Stimulated activated CD4-positive, alpha-beta T cell treated with anti-CD3 and anti-CD28 coated beads, Interleukin-1b, Interleukin-23, amount 100 ng/mL, for 24 hours (primary cell): Measurements from ENCODE around the gene GALK1.
"Not testable (repeated sequence)": the region's sequence is repeated elsewhere in the genome, so short reads cannot be mapped to it uniquely, and the experiment has no call there.

Experiments
- DNase-seq, 4 experiments: peaks; one replicate each; pipeline ENCODE4 v3.0.0-alpha.2; 2020; ENCODE audit warnings: low read depth in 4 of 4, low spot score in 1 of 4

The GALK1 gene

DNA sequence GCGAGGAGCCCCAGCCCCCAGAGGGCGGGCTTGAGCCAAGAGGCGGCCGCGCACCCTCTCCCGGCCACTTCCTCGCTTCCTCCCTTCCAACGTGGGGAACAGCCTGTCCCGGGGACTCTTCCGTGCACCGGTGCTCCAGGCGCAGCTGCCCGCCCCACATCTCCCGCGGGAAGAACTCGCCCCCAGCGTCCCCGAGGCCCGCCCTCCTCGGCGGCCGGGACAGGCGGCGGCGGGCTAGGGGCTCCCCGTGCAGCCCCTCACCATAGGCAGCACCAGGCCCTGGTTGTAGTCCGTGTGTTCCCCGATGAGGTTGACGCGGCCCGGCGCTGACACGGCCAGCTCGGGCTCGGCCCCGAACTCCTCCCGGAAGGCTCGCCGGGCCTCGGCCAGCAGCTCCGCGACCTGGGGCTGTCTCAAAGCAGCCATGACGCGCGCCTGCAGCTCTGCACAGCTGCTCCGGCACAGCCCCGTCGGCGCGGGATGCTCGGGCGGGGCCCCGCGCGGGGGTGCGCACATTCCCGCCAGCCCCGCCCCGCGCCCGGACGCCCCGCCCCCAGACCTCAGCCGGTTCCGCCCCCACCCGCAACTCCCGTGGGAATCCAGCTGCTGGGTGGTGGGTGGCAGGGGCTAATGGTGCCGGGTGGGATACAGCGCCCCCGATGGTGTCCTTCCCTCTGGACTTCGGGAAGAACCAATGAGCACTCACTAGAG lies at the start of gene GALK1:
GALK1 (minus strand) TSS at position 482 of the 711 bp plus-strand sequence; CDS start at position 426, 56 bp downstream.
- DNase-seq: peak in 3 of 4 experiments; percentile 57 to 71 (median 64)

DNA sequence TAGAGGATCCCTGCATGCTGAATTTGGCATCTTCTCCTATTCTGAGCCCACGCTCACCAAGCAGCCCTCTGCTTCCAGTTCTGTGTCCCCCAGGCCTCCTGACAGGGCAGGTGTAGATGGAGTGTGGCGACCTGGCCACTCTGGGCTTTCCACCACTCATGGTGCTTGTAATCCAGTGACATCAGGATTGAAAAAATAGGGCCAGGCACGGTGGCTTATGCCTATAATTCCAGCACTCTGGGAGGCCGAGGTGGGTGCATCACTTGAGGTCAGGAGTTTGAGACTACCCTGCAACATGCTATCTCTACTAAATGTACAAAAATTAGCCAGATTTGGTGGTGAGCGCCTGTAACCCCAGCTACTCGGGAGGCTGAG lies 49.0 kb upstream of the GALK1 start:
- DNase-seq: no peak

DNA sequence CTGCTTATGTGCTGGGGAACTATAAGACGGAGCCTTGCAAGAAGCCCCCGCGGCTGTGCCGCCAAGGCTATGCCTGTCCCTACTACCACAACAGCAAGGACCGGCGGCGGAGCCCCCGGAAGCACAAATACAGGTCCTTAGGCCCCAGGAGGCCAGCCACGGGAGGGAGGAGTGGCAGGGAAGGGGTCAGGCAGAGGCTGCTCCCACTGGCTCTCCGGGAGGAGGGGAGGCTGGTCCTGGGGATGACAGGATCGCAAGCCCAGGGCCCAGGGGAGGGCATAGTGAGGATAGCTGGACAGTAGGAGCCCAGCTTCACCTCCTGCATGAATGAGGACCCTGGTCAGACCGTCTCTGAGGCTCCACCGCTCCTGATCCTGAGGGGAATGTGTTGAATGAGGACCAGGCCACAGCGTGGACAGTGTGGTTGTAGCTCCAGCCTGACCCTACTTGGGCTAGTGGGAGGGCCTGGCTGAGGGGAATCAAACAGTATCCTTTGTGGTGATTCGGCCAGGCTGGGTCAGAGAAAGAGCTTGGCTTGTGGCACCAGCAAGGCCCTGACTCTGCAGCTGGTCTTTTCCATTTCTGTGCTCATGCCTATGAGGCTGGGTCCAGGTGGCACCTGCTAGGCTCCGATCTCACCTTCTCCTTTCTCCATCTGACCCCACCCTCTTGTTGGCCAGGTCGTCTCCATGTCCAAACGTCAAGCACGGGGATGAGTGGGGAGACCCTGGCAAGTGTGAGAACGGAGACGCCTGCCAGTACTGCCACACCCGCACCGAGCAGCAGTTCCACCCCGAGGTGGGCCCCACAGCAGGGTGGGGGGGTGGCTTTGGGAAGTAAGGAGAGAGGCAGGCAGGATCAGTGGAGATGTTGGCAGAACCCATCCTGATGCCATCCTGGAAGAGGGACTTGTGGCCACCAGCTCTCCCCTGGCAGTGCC lies 48.4 kb upstream of the GALK1 start:
- no peak for DNase-seq

DNA sequence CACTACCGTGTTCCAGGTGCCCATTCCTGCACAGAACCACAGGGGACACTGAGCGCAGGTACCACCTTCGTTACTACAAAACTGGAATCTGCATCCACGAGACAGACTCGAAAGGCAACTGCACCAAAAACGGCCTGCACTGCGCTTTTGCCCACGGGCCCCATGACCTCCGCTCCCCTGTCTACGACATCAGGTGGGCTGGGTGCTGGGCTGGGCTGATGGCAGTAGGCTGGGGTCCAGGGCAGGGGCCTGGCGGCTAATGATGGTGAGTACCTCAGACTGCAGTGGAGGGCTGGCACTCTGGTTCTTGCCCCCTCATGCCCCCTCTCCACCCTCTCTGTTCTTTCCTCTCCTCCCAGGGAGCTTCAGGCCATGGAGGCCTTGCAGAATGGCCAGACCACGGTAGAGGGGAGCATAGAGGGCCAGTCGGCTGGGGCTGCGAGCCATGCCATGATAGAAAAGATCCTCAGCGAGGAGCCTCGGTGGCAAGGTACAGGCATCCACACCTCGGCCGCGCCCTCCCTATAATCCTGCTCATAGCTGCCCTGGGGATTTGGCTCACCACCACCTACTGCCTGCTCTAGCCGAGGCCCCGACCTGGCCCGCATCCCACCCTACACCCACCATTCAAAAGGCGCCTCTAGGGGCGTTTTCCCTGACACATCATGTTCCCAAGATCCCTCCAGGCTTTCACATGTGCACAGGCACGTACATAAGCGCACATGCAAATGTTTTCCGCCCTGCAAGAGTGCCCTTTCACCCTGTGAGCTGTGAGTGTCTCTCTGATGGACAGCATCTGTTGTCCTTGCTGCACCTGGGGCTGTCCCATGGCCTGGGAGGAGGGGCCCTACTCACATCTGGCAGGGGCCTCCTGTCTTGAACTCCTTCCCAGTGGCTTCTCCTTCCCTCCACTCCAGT lies 47.4 kb upstream of the GALK1 start:
- DNase-seq: no peak

DNA sequence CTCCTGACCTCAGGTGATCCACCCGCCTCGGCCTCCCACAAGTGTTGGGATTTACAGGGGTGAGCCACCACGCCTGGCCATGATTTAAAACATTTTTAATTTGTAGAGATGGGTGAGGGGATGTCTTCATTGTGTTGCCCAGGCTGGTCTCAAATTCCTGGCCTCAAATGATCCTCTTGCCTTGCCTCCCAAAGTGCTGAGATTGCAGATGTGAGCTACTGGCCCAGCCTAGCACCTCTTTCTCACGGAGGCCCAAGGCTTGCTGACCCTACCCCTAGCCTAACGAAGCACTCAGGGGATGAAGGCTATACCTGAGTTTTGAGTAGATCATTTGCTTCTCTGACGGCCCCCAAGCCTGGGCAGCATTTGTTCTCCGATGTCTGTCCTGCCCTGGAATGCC lies 46.2 kb upstream of the GALK1 start:
- DNase-seq: no peak

DNA sequence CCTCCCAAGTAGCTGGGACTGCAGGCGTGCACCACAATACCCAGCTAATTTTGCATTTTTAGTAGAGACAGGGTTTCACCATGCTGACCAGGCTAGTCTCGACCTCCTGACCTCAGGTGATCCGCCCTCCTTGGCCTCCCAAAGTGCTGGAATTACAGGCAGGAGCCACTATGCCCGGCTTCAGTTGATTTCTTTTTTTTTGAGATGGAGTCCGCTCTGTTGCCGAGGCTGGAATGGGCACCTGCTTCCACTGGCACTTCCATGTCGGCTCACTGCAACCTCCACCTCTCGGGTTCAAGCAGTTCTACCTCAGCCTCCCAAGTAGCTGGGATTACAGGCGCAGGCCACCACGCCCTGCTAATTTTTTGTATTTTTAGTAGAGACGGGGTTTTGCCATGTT lies 45.8 kb upstream of the GALK1 start:
- DNase-seq: not testable (repeated sequence)

DNA sequence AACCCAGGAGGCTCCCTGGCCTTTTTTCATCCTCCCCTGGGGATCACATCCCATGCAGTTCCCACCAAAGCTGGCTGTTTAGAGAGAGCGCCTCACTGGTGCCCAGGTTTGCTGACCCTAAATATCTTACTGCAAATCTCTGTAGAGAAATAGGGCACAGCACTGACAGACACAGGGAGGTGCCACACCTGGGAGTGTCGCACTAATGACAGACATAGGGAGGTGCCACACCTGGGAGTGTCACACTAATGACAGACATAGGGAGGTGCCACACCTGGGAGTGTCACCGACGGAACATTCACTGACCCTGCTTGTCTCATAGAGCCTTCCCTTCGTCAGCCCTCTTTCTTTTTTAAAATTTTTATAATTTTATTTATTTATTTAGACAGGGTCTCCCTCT lies 45.2 kb upstream of the GALK1 start:
- no peak for DNase-seq

DNA sequence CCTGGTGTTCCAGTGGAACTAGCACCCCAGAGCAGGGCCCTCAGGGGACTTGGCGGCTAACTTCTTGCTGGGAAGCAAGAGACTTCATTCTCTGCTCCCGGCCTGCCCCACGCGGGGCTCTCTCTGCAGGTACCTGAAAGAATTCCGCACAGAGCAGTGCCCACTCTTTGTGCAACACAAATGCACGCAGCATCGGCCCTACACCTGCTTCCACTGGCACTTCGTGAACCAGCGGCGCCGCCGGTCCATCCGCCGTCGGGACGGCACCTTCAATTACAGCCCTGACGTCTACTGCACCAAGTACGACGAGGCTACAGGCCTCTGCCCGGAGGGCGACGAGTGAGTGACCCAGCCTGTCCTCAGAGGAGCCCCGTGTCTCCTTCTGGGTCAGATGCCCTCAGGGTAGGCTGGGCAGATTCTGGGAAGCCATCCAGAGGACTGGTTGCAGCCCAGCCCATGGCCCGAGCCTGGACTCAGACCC lies 44.7 kb upstream of the GALK1 start:
- DNase-seq: no peak

DNA sequence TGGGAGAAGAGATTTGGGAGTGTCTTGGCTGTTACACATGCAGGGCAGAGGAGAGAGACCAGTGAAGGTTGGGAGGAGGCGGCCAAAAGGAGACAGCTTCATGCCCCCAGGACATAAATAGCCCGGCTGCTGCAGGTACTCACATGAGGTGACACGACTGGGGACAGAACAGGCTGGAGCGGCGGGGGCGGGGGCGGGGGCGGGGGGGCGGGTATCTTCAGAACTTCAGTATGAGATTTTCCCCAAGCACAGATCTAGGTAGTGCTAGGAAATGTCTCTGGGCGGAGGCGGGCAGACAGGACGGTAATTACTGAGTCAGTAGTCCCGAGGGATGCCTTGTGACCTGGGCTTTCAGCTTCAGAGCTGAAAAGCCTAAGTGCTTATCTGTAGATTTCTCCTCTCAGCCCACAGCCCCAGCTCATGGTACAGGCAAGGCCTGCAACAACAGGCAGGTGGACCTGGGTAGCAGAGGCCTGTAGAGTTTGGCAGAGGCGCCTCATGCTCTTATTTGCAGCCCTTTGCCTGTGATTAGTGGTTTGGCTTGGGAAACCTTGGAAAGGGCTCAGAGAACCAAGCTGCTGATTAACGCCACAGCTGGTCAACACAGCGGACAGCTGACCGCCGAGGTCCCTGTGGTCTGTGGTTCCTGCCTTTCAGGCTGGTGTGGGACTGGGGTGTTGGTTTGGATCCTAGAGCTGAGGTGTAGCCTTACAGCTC lies 44.1 kb upstream of the GALK1 start:
- DNase-seq: no peak

DNA sequence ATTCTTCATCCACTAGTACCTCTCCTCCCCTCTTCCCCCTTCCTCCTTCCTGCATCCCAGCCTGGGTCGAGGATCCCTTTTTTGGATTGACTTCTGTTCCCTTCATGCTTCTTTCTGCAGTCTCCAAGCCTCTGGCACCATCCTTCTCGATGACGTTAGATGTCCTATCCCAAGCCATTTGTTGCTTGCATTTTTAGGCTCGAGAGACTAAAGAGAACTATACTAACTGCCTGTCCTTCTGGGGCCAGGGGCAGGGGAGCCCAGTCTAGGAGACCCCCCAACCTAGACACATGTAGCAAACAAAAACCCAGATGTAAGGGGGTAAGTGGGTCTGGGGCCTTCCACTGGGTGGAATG lies 43.5 kb upstream of the GALK1 start:
- DNase-seq: no peak

DNA sequence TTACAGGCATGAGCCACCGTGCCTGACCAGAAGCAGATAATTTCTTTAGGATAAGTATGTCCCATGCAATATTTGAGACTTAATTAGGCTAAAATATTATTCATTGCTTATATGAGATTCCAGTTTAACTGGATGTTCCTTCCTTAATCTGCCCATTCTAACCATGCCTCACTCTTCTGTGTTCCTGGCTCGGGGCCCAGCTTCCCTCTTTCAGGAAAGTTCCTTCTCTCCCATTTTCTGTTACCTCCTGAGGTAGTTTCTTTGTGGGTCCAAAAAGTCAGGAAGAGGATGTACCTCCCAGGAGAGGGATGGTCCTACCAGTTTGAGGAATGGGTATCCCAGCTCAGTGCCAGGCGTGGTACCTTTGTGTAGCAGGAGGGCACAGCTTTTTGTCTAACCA lies 42.9 kb upstream of the GALK1 start:
- DNase-seq: no peak

DNA sequence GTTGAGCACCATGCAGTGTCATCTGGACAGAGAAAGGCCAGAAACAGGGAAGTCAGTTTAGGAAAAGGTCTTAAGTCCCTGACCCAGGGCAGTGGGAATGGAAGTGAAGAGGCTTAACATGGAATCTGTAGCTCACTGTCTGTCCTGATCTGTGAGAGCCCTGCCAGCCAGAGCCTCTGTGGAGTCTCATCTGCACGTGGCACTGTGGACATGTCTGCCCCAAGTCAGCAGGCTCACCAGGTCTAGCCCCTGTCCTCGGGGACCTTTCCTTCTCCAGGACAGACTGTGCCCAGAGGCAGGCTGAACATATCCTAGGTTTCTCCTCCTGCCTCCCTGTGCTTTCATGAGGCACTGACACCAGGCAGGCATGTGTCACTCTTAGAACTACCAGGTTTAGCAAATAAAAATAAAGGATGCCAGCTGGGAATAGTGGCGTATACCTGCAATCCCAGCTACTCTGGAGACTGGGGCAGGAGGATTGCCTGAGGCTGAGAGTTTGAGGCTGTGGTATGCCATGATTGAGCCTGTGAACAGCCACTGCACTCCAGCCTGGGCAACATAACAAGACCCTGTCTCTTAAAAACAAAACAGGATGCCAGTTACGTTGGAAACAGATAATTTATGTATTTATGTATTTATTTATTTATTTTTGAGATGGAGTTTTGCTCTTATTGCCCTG lies 42.0 kb upstream of the GALK1 start:
- DNase-seq: no peak

DNA sequence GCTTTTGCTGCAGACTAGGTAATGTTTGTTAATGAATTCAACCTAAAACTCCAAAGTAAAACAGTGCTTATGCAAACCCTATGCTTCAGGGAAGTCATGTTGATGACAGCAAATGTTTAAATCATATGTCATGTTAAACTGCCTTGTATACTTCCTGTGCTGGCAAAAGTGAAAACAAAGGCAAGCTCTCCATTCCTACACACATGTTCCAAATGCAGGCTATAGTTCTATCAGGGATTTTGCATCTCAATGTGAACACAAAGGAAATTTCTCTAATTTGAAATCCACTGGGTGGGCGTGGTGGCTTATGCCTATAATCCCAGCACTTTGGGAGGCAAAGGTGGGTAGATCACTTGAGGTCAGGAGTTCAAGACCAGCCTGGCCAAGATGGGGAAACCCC lies 38.9 kb upstream of the GALK1 start:
- DNase-seq: no peak

DNA sequence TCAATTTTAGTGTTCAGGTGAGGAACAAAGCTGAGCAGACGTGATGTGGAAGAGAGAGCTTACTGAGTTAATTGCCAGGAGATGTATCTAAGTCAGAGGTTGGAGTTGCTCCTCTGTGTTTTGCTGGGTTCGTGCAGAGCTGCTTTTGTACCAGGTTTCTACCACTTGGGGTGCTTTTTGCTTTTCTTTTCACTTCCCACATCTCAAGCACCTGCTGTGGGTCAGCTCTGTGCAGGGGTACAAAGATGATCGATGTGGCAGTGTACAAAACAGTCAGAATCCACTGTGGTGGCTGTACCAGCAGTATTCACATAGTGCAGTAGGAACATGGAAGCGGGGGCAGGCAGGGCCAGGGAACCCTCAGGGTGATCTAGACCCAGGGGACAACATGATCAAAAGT lies 34.4 kb upstream of the GALK1 start:
- DNase-seq: no peak

DNA sequence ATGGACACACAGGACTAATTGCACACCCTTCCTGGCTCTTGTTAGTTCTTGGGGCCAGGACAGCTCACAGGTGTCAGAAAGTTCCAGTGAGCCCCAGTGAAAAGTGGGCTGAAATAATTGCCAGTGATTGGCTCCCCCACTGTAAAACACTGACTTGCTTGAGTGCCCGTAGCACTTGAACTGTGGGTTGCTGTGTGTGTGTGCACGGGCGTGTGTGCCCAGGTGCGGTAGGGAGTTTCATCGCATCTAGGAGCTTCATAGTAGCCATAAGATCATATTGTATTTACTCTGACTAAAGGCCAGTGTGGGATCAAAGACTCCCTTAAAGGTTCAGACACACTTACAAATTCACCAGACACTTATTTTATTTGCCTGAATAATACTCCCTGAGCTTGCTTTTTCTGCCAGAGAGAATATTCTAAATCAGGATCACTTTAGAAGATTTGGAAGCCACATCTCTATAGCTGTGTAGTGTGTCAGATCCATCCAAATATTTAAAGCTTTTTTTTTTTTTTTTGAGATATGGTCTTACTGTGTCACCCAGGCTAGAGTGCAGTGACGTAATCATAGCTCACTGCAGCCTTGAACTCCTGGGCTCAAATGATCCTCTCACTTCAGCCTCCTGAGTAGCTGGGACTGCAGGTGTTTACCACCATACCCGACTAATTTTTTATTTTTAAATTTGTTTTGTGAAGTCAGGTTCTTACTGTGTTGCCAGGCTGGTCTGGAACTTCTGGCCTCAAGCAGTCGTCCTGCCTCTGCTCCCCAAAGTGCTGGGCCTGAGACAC lies 31.0 kb upstream of the GALK1 start:
- no peak for DNase-seq

DNA sequence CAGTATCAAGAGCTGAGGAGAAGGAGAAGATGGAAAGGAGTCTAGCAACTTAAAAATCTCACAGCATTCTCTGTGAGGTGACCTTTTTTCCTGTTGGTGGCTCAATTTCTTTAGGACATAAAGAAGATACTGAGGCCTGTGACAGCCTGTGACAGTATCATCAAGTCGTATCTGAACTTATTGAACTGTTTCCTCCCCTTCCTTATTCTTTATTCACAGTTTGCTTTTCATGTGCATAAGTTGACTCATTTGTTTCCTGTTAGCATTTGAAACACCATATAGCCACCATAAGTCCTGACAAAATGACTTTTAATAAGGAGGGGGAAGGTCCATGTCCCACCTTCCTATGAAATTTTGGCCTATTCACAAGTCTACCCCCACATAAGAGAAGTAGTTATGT lies 28.5 kb upstream of the GALK1 start:
- no peak for DNase-seq

DNA sequence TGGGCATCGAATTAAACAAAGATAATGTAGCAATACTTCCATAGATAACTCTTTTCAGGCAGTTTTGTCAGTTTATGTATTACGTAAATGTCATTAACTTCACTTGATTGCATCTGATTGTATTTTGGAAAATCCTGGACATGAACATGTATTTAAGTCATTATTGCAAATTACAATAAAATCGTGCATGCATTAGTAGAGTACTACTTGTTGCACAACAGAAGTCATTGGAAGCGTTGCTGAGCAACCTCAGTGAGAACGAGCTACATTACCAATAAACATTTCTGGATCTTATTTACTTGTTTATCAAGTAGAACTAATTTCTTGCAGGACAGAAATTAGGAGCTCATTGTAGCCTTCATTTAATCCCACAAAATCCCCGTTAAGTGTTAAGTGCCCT lies 26.3 kb upstream of the GALK1 start:
- no peak for DNase-seq

DNA sequence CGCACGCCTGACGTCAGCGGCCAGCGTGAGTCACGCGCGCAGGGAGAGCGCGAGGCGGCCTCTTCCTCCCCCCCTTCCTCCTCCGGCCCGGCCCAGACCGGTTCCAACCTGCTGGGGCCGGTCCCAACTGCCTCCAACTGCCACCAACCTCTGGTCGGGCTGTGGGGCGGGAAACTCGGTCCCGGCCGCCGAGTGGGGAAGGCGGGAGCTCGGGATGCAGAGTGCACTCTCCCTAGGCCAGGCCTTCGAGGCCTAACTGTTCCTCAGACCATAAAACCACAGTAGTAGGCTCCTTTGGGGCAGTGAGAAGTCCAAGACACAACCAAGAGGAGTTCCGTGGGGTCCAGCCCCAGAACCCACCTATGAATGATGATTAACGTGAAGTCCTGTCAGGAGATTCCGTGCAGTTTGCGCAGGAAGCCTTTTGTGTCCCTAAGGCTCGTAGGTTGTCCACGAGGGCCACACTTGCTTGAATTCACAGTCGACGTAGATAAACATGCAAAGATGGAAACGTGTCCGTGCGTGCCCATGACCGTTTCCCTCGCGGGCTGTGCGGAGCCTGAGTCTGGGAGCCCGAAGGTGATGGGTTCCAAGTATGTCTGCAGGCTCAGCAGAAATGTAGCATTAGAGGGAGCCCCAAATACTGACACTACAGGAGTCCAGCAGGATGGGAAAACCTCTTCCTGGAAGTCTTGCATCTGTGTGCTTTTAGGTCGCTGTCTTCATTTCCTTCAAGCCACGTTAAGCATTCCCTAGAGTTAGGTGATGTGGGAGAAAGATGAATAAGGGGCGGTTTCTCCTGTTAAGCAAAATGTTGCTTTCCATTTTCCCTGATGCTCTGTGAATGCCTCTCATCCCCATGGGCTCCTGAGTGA lies 20.3 kb upstream of the GALK1 start:
- peak; percentile 70 to 82 (median 74) for DNase-seq
